ENCODE data around the gene ISY1.

DNA sequence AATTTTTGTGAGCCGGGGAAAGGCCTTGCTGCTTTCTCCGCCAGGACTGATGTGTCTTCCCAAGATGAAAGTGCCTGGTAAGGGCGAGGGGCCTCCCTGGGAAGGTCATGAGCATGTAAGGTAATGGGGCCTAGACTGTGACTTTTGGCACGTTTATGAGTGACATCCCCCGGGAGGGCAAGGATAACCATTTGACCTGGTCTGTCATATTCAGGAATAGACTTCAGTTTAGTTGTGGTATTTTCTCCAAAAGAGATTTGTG lies 23.5 kb upstream of the ISY1 start:
- TF ChIP-seq, protein P1, sequence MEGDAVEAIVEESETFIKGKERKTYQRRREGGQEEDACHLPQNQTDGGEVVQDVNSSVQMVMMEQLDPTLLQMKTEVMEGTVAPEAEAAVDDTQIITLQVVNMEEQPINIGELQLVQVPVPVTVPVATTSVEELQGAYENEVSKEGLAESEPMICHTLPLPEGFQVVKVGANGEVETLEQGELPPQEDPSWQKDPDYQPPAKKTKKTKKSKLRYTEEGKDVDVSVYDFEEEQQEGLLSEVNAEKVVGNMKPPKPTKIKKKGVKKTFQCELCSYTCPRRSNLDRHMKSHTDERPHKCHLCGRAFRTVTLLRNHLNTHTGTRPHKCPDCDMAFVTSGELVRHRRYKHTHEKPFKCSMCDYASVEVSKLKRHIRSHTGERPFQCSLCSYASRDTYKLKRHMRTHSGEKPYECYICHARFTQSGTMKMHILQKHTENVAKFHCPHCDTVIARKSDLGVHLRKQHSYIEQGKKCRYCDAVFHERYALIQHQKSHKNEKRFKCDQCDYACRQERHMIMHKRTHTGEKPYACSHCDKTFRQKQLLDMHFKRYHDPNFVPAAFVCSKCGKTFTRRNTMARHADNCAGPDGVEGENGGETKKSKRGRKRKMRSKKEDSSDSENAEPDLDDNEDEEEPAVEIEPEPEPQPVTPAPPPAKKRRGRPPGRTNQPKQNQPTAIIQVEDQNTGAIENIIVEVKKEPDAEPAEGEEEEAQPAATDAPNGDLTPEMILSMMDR (IDR thresholded peaks at IDR 0.05): no peak
- TF ChIP-seq ZFX (IDR thresholded peaks at IDR 0.05; ENCODE audit: borderline replicate concordance): no peak
